SKM-1 (cell line): ENCODE measurements around the gene PLEKHA3.
A peak's percentile ranks its signal among the peaks of the same experiment; 100 is the strongest.
"Not testable (repeated sequence)": the region's sequence is repeated elsewhere in the genome, so short reads cannot be mapped to it uniquely, and the experiment has no call there.

ENCODE experiments used
- DNase-seq: peaks from one replicate; lab custom pipeline; 2025; ENCODE audit not compliant: unreplicated experiment; lab: John Stamatoyannopoulos, UW

Gene PLEKHA3

GRCh38 chr2:178522950-178523595, 42.8 kb downstream of the PLEKHA3 start:
- peak; percentile 55 for DNase-seq

DNA sequence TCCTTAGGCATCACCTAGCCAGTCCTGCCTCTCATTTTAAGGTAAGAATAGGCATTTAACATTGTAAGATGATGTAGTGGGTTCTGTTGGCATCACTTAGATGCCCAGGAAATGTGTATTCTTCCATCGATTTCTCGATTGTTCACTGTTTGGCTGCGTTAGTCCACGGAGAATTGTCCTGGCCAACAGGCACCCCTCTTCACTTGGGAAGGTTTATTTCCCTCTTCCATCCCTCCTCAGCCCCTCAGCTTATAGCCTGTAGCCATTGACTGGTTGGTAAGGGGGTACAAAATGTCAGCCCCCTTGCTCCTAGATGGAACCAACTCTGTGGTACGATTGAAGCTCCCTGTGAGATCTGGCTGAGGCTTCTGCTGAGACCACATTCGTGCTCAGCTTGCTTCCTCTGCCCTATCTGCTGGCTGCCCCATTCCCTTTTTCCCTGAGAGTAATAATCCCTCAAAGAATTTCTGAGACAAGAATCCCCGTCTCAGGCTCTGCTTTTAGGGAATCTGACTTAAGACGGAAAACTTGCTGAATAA, 43.4 kb downstream of the PLEKHA3 start:
- DNase-seq = no peak

GRCh38 chr2:178525010-178525409, 44.8 kb downstream of the PLEKHA3 start:
- not testable (repeated sequence) for DNase-seq

DNA sequence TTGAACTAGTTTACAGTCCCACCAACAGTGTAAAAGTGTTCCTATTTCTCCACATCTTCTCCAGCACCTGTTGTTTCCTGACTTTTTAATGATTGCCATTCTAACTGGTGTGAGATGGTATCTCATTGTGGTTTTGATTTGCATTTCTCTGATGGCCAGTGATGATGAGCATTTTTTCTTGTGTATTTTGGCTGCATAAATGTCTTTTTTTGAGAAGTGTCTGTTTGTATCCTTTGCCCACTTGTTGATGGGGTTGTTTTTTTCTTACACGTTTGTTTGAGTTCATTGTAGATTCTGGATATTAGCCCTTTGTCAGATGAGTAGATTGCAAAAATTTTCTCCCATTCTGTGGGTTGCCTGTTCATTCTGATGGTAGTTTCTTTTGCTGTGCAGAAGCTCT, 45.2 kb downstream of the PLEKHA3 start:
- not testable (repeated sequence) for DNase-seq

DNA sequence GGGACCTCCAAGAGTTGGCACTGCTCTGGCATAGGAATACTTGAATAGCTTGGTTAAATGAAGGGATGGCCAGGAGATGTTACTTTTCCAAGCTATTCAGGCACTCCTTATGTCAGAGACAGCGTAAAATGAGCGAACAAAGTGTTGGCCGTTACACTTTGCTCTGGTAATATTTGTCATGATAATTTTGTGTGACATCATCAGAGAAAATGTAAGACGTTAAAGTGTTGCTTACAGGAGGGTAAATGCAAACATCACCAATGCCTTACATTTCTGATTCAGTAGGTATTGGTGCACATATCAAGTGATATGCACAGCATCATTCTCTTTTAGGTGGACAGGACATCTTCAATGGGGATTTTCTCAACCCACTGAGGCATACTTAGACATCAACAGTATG, 46.0 kb downstream of the PLEKHA3 start:
- DNase-seq = no peak

GRCh38 chr2:178527592-178527991, 47.3 kb downstream of the PLEKHA3 start:
- no peak for DNase-seq

DNA sequence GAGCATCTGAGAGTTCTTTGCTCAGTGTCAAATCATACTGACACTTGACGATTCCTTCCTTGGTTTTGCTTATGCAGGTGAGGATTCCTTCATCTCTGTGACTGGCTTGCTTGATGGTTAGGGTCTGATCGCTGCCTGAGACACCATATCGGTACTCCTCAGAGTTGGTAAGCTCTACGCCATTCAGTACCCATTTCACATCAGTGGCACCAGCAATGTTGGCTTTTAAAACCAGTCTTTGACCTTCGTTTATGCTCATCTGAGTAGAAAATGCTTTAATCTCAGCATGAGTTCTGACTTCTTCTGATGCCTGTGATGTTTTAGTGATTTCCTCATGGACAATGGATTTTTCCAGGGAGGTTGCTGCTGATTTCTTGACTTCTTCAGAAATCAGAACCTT, 48.4 kb downstream of the PLEKHA3 start:
- DNase-seq = no peak

DNA sequence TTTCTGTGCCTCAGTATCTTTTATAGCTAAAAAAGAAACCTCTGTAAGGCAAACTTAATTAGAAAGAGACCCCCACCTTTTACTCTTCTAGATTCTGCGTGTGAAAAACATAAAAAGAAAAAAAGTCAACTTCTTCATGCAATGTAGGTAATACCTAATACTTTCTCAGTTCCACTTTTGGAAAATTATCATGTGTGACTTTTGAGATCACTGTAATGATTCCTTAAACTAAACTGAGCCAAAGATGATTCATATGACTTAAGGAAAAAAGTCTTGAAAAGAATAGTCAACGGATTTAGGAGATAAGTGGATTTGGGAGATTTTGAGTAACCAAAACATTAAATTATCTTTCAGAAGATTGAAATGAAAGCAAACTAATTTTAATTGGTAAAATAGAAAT, 48.9 kb downstream of the PLEKHA3 start:
- DNase-seq = no peak

DNA sequence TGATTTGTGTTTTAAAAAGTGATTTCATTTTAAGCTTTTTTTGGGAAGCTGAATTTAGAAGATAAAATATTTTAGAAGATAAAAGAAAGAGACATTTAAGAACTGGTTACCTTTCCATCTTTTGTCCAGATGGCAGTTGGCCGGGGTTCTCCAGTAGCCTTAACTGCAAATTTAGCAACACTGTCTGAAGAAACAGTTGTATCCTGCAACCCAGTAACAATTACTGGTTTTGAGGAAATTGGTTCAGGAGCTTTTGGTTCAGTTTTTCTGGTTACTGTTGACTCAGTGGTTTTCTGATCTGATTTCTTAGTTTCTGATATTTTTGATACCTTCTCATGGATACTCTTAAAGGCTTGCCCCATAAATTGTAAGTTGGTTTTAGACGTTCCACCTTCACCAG, 49.9 kb downstream of the PLEKHA3 start:
- DNase-seq = peak; percentile 56

DNA sequence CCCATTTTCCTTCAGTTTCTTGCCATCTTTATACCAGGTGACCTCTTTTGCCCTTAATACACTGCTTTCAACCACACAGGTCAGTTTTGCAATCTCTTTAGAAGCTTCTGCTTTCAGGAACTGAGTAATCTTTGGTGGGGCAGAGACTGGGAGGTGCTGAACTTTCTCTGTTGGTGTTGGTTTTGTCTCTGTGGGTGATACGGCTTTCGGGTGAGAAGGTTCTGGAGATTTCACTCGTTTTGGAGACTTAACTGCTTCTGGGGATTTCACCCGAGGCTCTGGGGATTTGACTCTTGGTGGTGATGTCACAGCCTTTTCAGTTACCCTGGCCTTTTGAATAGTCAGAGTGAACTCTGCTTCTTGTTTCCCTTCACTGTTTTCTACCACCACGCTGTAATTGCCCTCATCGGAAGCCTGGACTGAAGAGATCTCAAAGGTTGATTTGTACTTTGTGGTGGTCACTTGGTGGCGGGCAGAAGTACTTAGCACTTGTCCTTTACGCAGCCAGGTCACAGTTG, 50.4 kb downstream of the PLEKHA3 start:
- DNase-seq = peak; percentile 85

- DNase-seq = no peak
Measured at GRCh38 chr2:178531168-178531567, 50.9 kb downstream of the PLEKHA3 start.

DNA sequence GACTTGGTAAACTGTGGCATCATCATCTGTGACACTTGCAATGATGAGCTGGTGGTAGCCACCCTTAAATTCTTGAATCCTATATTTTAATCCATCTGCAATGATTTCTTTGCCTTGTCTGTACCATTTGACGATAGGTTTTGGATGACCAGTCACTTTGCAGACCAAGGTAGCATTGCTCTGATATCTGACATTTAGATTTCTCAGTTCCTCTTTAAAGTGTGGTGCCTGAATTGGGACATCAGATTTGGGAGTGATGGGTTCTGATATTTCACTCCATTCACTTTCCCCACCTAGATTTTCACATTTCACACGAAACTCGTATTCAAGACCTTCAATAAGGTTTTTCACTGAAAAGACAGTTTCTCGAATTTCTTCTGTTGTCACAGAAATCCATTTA, 55.8 kb downstream of the PLEKHA3 start:
- no peak for DNase-seq

GRCh38 chr2:178542161-178542560, 61.9 kb downstream of the PLEKHA3 start:
- DNase-seq = no peak

DNA sequence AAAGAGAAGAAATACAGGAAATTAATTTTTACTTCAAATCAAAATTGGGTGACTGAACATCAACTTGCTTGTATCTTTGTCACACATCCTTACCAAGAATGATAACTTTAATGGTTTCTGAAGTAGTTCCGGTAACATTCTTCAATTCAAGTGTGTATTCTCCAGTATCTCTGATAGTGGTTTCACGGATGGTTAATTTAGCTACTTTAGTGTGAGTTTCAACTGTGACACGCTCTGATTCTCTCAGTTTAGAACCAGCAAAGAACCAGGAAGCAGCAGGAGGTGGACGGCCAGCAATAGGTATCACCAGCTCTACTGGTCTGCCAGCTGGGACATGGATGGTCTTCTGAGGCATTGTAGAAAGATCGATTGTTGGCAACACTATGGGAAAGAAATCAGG, 62.3 kb downstream of the PLEKHA3 start:
- no peak for DNase-seq

- no peak for DNase-seq
Measured at GRCh38 chr2:178550352-178550751, 70.1 kb downstream of the PLEKHA3 start.

DNA sequence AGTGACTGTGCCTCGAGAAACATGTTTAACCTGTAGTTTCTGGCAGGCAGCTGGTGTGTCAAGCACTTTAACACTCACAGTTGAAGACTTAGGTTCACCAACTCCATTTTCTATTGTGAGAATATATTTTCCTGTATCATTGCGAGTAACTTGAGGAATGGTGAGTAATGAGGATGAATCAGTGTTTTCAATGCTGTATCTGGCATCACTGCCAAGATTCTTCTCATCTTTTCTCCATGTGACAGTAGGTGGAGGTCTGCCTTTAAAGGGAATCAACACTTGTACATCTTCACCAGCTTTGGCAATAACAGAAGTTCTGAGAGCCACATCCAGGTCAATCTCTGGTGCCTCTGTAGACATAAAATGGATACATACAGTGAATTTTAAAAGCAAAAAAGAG, 72.8 kb downstream of the PLEKHA3 start:
- DNase-seq = no peak
